Prostate gland (tissue), 2 donors: ENCODE results near the gene DGKI. TPM values are rescaled to one million over a fixed set of nuclear protein-coding genes. Genes with fewer than 3 reads are reported as not detected.

Source experiments
- DNase-seq: peaks from one replicate; pipeline ENCODE4 v3.0.0-alpha.2; 2019; ENCODE audit warnings: low spot score
- H3K27ac ChIP-seq, 2 donors: fragments of 200-600 bp; sonication (generic); 2 replicates each; pipeline ENCODE4 v1.5.1; 2017 to 2019
- H3K27me3 ChIP-seq: fragments of 200-600 bp; sonication (generic); replicated peaks from 2 replicates; pipeline ENCODE4 v1.5.1; 2019; ENCODE audit not compliant: insufficient read depth
- H3K36me3 ChIP-seq, 2 donors: fragments of 200-600 bp; sonication (generic); 1 replicate in 1 of 2; 2 replicates in 1 of 2; pipeline versions ENCODE4 v1.5.1 to v1.8.1; 2017 to 2019
- H3K4me1 ChIP-seq: fragments of 200-600 bp; sonication (generic); replicated peaks from 2 replicates; pipeline ENCODE4 v1.5.1; 2019
- H3K4me3 ChIP-seq, 2 donors: fragments of 200-600 bp; sonication (generic); 2 replicates each; pipeline ENCODE4 v1.5.1; 2017 to 2019
- H3K9me3 ChIP-seq: fragments of 200-600 bp; sonication (generic); 2 replicates; pipeline ENCODE4 v1.5.1; 2017
- POLR2A ChIP-seq: fragments of 450-650 bp; IDR thresholded peaks from one replicate; pipeline ENCODE4 v1.6.1; 2016; ENCODE audit warnings: antibody characterized with exemption, mild to moderate bottlenecking
- POLR2AphosphoS5 ChIP-seq: sonication (generic); formaldehyde crosslinking; IDR thresholded peaks from one replicate; pipeline ENCODE4 v1.6.1; 2017; ENCODE audit warnings: antibody characterized with exemption
- WGBS: methylation state at CpG from one replicate; pipeline ENCODE4 v1.1.5; 2018; 5-methylcytosine and 5-hydroxymethylcytosine counted together
- intact Hi-C: fragments of 100-400 bp; cut with DNase I; formaldehyde crosslinking; loops from one replicate; pipeline ENCODE4 v1.14.2; 2022
- total RNA-seq, 2 donors: library from RNA; depleted of rRNA; stranded (reverse); fragments of >200 nt; gene quantifications; one replicate each; pipeline ENCODE4 v1.1.0, GENCODE V29; 2016
- TF ChIP-seq, protein P1 (sequence below), 4 experiments: fragments of 200-600 bp in 2 of 4; fragments of 450-650 bp in 2 of 4; sonication (generic) in 2 of 4; IDR thresholded peaks; 1 replicate in 3 of 4; 2 replicates in 1 of 4; pipeline ENCODE4 v1.5.1; 2016 to 2019; ENCODE audit warnings: antibody characterized with exemption in 4 of 4, mild to moderate bottlenecking in 2 of 4, moderate library complexity in 2 of 4

The DGKI gene
- total RNA-seq, 2 donors from 2014 or later = 0.32 to 1.5 TPM

GRCh38 chr7:137772316-137772715, 74.5 kb downstream of the DGKI start:
- H3K27me3 ChIP-seq = no peaks in the 10 kb centered on the region
- intact Hi-C loops = no loop called here
- TF ChIP-seq, protein P1, sequence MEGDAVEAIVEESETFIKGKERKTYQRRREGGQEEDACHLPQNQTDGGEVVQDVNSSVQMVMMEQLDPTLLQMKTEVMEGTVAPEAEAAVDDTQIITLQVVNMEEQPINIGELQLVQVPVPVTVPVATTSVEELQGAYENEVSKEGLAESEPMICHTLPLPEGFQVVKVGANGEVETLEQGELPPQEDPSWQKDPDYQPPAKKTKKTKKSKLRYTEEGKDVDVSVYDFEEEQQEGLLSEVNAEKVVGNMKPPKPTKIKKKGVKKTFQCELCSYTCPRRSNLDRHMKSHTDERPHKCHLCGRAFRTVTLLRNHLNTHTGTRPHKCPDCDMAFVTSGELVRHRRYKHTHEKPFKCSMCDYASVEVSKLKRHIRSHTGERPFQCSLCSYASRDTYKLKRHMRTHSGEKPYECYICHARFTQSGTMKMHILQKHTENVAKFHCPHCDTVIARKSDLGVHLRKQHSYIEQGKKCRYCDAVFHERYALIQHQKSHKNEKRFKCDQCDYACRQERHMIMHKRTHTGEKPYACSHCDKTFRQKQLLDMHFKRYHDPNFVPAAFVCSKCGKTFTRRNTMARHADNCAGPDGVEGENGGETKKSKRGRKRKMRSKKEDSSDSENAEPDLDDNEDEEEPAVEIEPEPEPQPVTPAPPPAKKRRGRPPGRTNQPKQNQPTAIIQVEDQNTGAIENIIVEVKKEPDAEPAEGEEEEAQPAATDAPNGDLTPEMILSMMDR (IDR thresholded peaks at IDR 0.05) = no peak
- TF ChIP-seq POLR2A = no peak
- TF ChIP-seq POLR2AphosphoS5 = no peak
- no peak for DNase-seq
- no peak overlapping the region for H3K27ac ChIP-seq
- H3K4me3 ChIP-seq = no peak overlapping the region
- H3K36me3 ChIP-seq = no peaks in the 10 kb centered on the region
- WGBS = 90% methylated on average over 3 of the region's 3 CpGs
- no peaks in the 10 kb centered on the region for H3K4me1 ChIP-seq
- no peaks in the 10 kb centered on the region for H3K9me3 ChIP-seq

DNA sequence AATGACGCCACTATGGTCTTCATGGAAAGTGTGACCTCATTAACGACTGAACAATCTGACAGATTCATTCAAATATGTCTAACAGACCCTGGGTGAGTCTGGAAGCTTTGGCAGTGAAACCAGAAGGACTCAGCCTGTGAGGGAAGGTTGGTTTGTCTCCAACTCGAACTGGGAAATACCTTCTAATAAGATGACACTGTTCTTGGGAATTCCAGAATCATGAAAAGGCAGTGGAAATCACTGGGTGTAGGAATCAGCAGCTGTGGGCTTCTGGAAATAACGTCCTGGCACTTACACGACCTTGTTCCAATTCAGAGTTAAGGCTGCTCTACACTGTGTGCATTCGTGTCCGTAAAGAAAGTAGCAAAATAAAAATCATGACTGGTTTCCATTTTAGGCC, 75.1 kb downstream of the DGKI start:
- 81% methylated on average over 7 of the region's 7 CpGs for WGBS
- H3K27me3 ChIP-seq = no peaks in the 10 kb centered on the region
- intact Hi-C loops = no loop called here
- no peak overlapping the region for H3K4me3 ChIP-seq
- no peak overlapping the region for H3K27ac ChIP-seq
- DNase-seq = no peak
- H3K4me1 ChIP-seq = no peaks in the 10 kb centered on the region
- no peak for TF ChIP-seq POLR2AphosphoS5
- H3K36me3 ChIP-seq = no peaks in the 10 kb centered on the region
- no peaks in the 10 kb centered on the region for H3K9me3 ChIP-seq

- Histone ChIP-seq H3K27me3 (no peaks in the 10 kb centered on the region), H3K36me3 (no peaks in the 10 kb centered on the region), H3K4me3 (no peak overlapping the region), H3K27ac (no peak overlapping the region), H3K9me3 (no peaks in the 10 kb centered on the region), H3K4me1 (no peaks in the 10 kb centered on the region)
- 96% methylated on average over 5 of the region's 5 CpGs for WGBS
- no peak for DNase-seq
- TF ChIP-seq POLR2AphosphoS5 (no peak), POLR2A (no peak)
- TF ChIP-seq, protein P1 (IDR thresholded peaks at IDR 0.05) = no peak
- intact Hi-C loops = no loop called here
These were observed 75.5 kb downstream of the DGKI start for GRCh38 chr7:137771273-137771672.

DNA sequence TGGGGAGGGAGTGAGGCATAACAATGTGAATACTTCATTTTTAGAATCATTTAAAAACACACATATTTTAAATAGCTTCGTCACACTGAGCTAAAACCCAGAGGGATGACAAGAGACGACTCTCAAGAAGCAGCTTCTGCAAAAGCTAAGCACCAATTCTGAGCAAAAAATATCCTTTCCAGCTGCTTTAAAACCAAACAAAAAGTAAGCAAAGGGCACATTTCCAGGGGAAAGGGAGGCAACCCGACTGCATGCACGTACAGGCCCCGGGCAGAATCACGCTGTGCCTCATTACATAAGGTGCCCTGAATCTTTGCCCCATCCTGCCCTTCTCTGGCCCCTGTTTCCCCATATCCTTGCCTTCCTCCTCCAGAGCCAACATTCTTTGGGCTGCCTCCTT, 78.4 kb downstream of the DGKI start:
- 50% methylated on average over 6 of the region's 6 CpGs for WGBS
- H3K27me3 ChIP-seq = no peaks in the 10 kb centered on the region
- H3K27ac ChIP-seq = no peak overlapping the region
- DNase-seq = no peak
- no peaks in the 10 kb centered on the region for H3K4me1 ChIP-seq
- intact Hi-C loops = no loop called here
- no peak overlapping the region for H3K4me3 ChIP-seq
- no peaks in the 10 kb centered on the region for H3K9me3 ChIP-seq
- no peaks in the 10 kb centered on the region for H3K36me3 ChIP-seq
- TF ChIP-seq, protein P1 (IDR thresholded peaks at IDR 0.05) = no peak
- TF ChIP-seq POLR2A (no peak), POLR2AphosphoS5 (no peak)

DNA sequence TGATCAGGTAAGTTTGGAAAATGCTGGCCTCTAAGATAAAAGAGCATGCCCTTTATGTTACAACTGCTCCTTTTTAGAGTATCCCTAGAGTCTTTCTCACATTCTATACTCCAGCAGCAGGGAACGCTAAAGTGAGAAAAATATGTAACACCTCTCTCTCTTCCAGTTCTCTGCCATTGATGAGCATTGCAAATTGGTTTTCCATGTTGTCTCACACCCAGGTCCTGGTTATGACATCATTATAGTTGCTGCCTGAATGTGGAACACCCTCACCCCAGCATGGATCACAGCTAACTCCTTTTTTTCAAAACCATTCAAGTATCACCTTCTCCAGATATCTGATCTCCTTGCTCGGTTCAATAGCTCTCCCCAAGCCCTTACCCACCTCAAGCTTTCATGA, 84.4 kb downstream of the DGKI start:
- intact Hi-C loops = no loop called here
- no peaks in the 10 kb centered on the region for H3K4me1 ChIP-seq
- DNase-seq = no peak
- 93% methylated on average over 2 of the region's 2 CpGs for WGBS
- TF ChIP-seq POLR2AphosphoS5 (no peak), POLR2A (no peak)
- TF ChIP-seq, protein P1 (IDR thresholded peaks at IDR 0.05) = no peak
- H3K27me3 ChIP-seq = no peaks in the 10 kb centered on the region
- H3K36me3 ChIP-seq = no peaks in the 10 kb centered on the region
- no peak overlapping the region for H3K27ac ChIP-seq
- no peak overlapping the region for H3K4me3 ChIP-seq
- H3K9me3 ChIP-seq = no peaks in the 10 kb centered on the region
